ENCODE measurements around the gene AARS2. TPM values are rescaled to one million over a fixed set of nuclear protein-coding genes. Genes with fewer than 3 reads are reported as not detected.

The AARS2 gene
- total and polyA plus RNA-seq, 9 of the 15 experiments (the other 6 are each of a cell fraction or from before 2014, with no cell fraction given) = 0.97 to 34.0 (median 18.3) TPM

GRCh38 chr6:44312901-44313788 lies at the start of gene AARS2 (continued):
- peak in 1 of 2 experiments; percentile 49; a peak in 1 of 4 replicates for TF ChIP-seq ETV6 (IDR thresholded peaks at IDR 0.05; ENCODE audit: borderline replicate concordance in 1 of 2, low read depth in 2 of 2, low read length in 1 of 2)
- TF ChIP-seq ETV6 (CRISPR knock-in tag; IDR thresholded peaks at IDR 0.05; ENCODE audit: borderline replicate concordance) = no peak
- 0 out of 2 replicates have a peak, but pooled peaks have one; percentile 78 for TF ChIP-seq E2F5 (CRISPR knock-in tag; IDR thresholded peaks at IDR 0.05)
- peak; percentile 95 for TF ChIP-seq CC2D1A (IDR thresholded peaks at IDR 0.05)
- TF ChIP-seq PHF21A (IDR thresholded peaks at IDR 0.05; ENCODE audit: borderline replicate concordance, low read depth) = 0 out of 2 replicates have a peak, but pooled peaks have one; percentile 8
- TF ChIP-seq CHD4 (IDR thresholded peaks at IDR 0.05; ENCODE audit: insufficient read depth, insufficient replicate concordance, low read depth, low read length, poor library complexity, severe bottlenecking) = peak; percentile 98
- peak; percentile 77 for TF ChIP-seq KLF13 (tag; IDR thresholded peaks at IDR 0.05; ENCODE audit: borderline replicate concordance, low read depth)
- TF ChIP-seq ELK3 (CRISPR knock-in tag; IDR thresholded peaks at IDR 0.05) = no peak
- no peak; the same call in 1 of the 2 replicates for TF ChIP-seq MTA2 (IDR thresholded peaks at IDR 0.05; ENCODE audit: low read depth)
- 0 out of 2 replicates have a peak, but pooled peaks have one; percentile 8 for TF ChIP-seq MAFK (IDR thresholded peaks at IDR 0.05; ENCODE audit: low read length)
- no peak for TF ChIP-seq ZNF778 (CRISPR knock-in tag; IDR thresholded peaks at IDR 0.05)
- TF ChIP-seq ZNF431 (CRISPR knock-in tag; IDR thresholded peaks at IDR 0.05) = peak; percentile 60; the same call in 1 of the 2 replicates
- TF ChIP-seq ZNF197 (CRISPR knock-in tag; IDR thresholded peaks at IDR 0.05; ENCODE audit: low read depth) = peak; percentile 58; the same call in 1 of the 2 replicates
- TF ChIP-seq JUND (IDR thresholded peaks at IDR 0.05; ENCODE audit: borderline replicate concordance, low read depth, low read length) = peak; percentile 86
- no peak; the same call in 2 of the 3 replicates for TF ChIP-seq JUND (tag; IDR thresholded peaks at IDR 0.05; ENCODE audit: borderline replicate concordance, low read depth, low read length)
- TF ChIP-seq NR2C1 (IDR thresholded peaks at IDR 0.05) = peak; percentile 33; the same call in 1 of the 2 replicates
- TF ChIP-seq NR2C1 (tag; IDR thresholded peaks at IDR 0.05) = peak; percentile 57
- no peak for TF ChIP-seq SMARCB1 (IDR thresholded peaks at IDR 0.05; ENCODE audit: insufficient read length, low read depth)
- no peak for TF ChIP-seq ZKSCAN8 (CRISPR knock-in tag; IDR thresholded peaks at IDR 0.05)
- no peak for TF ChIP-seq ZNF717 (CRISPR knock-in tag; IDR thresholded peaks at IDR 0.05)
- no peak for TF ChIP-seq YBX1 (IDR thresholded peaks at IDR 0.05)
- no peak for TF ChIP-seq ARHGAP35 (IDR thresholded peaks at IDR 0.05; ENCODE audit: partially characterized antibody)
- TF ChIP-seq CEBPG (CRISPR knock-in tag; IDR thresholded peaks at IDR 0.05) = no peak; the same call in 1 of the 2 replicates
- TF ChIP-seq CEBPG (tag; conservative IDR thresholded peaks at IDR 0.05 in 1 of 2, IDR thresholded peaks at IDR 0.05 in 1 of 2) = no peak
- no peak for TF ChIP-seq RBM14 (IDR thresholded peaks at IDR 0.05; ENCODE audit: borderline replicate concordance, insufficient read depth, low read depth, low read length)
- TF ChIP-seq KLF16 (IDR thresholded peaks at IDR 0.05) = peak; percentile 78
- TF ChIP-seq BDP1 (IDR thresholded peaks at IDR 0.05; ENCODE audit: insufficient read depth, insufficient read length) = no peak
- TF ChIP-seq BRCA1 (IDR thresholded peaks at IDR 0.05) = no peak
- TF ChIP-seq BRCA1 (CRISPR knock-in tag; IDR thresholded peaks at IDR 0.05) = no peak
- peak; percentile 77 for TF ChIP-seq TRIM28 (IDR thresholded peaks at IDR 0.05)
